Measurements from ENCODE around the gene ZNF710. TPM values are rescaled to one million over a fixed set of nuclear protein-coding genes. Genes with fewer than 3 reads are reported as not detected.
A peak's percentile ranks its signal among the peaks of the same experiment; 100 is the strongest.

Gene ZNF710
- total RNA-seq, 1 donor from 2014 or later = 34.7 TPM

- Mint-ChIP-seq H3K9me3 (no peaks in the 10 kb centered on the region), H3K4me3 (no peak overlapping the region), H3K4me1 (ENCODE audit: unreplicated experiment) (peaks cover 73% of the 10 kb centered on the region), H3K27ac (peak overlapping the region; percentile 25), H3K36me3 (no peaks in the 10 kb centered on the region), H3K27me3 (no peaks in the 10 kb centered on the region)
- no peak for DNase-seq (ENCODE audit: extremely low spot score, unreplicated experiment)
- no peak for TF ChIP-seq CTCF (conservative IDR thresholded peaks at IDR 0.05)
These were observed 39.5 kb downstream of the ZNF710 start for GRCh38 chr15:90040618-90041017.

GRCh38 chr15:90042356-90042755 is 41.2 kb downstream of the ZNF710 start:
- no peaks in the 10 kb centered on the region for H3K9me3 Mint-ChIP-seq
- TF ChIP-seq CTCF (conservative IDR thresholded peaks at IDR 0.05) = no peak
- H3K27ac Mint-ChIP-seq = no peak overlapping the region
- H3K27me3 Mint-ChIP-seq = no peaks in the 10 kb centered on the region
- no peak for DNase-seq (ENCODE audit: extremely low spot score, unreplicated experiment)
- peaks cover 64% of the 10 kb centered on the region for H3K4me1 Mint-ChIP-seq (ENCODE audit: unreplicated experiment)
- no peaks in the 10 kb centered on the region for H3K36me3 Mint-ChIP-seq
- H3K4me3 Mint-ChIP-seq = no peak overlapping the region

GRCh38 chr15:90042766-90043529 is 41.8 kb downstream of the ZNF710 start:
- no peaks in the 10 kb centered on the region for H3K9me3 Mint-ChIP-seq
- H3K27me3 Mint-ChIP-seq = no peaks in the 10 kb centered on the region
- TF ChIP-seq CTCF (conservative IDR thresholded peaks at IDR 0.05) = no peak
- no peaks in the 10 kb centered on the region for H3K36me3 Mint-ChIP-seq
- peak overlapping the region; percentile 71 for H3K27ac Mint-ChIP-seq
- H3K4me1 Mint-ChIP-seq (ENCODE audit: unreplicated experiment) = peaks cover 59% of the 10 kb centered on the region
- no peak for DNase-seq (ENCODE audit: extremely low spot score, unreplicated experiment)
- H3K4me3 Mint-ChIP-seq = no peak overlapping the region

GRCh38 chr15:90043530-90044010 is 42.4 kb downstream of the ZNF710 start:
- Mint-ChIP-seq H3K4me3 (peak overlapping the region; percentile 31), H3K36me3 (no peaks in the 10 kb centered on the region), H3K27me3 (no peaks in the 10 kb centered on the region), H3K9me3 (no peaks in the 10 kb centered on the region), H3K27ac (peak overlapping the region; percentile 71), H3K4me1 (ENCODE audit: unreplicated experiment) (peaks cover 53% of the 10 kb centered on the region)
- no peak for DNase-seq (ENCODE audit: extremely low spot score, unreplicated experiment)
- no peak for TF ChIP-seq CTCF (conservative IDR thresholded peaks at IDR 0.05)

- H3K4me1 Mint-ChIP-seq (ENCODE audit: unreplicated experiment) = peaks cover 50% of the 10 kb centered on the region
- H3K36me3 Mint-ChIP-seq = no peaks in the 10 kb centered on the region
- peak overlapping the region; percentile 71 for H3K27ac Mint-ChIP-seq
- no peak for DNase-seq (ENCODE audit: extremely low spot score, unreplicated experiment)
- no peaks in the 10 kb centered on the region for H3K27me3 Mint-ChIP-seq
- no peak for TF ChIP-seq CTCF (conservative IDR thresholded peaks at IDR 0.05)
- H3K9me3 Mint-ChIP-seq = no peaks in the 10 kb centered on the region
- H3K4me3 Mint-ChIP-seq = no peak overlapping the region
These were observed 43.1 kb downstream of the ZNF710 start for GRCh38 chr15:90044191-90044590.
